HUES64 (cell line): ENCODE data around the gene TCTN3.
"Not testable (repeated sequence)": the region's sequence is repeated elsewhere in the genome, so short reads cannot be mapped to it uniquely, and the experiment has no call there.

ENCODE experiments used
- H3K27ac ChIP-seq: 2 replicates; pipeline ENCODE4 v1.7.0; 2013; ENCODE audit warnings: low read depth, low read length, inconsistent platforms
- H3K27me3 ChIP-seq: 2 replicates; pipeline ENCODE4 v1.6.1; 2013; ENCODE audit warnings: mild to moderate bottlenecking, low read length; ENCODE audit not compliant: insufficient read depth
- H3K36me3 ChIP-seq: 2 replicates; pipeline ENCODE4 v1.6.1; 2013; ENCODE audit warnings: mild to moderate bottlenecking, low read length; ENCODE audit not compliant: insufficient read depth
- H3K4me1 ChIP-seq: 2 replicates; pipeline ENCODE4 v1.6.1; 2013; ENCODE audit warnings: mild to moderate bottlenecking, low read length, moderate library complexity; ENCODE audit not compliant: insufficient read depth
- H3K4me3 ChIP-seq: 2 replicates; pipeline ENCODE4 v1.5.1; 2013; ENCODE audit warnings: mild to moderate bottlenecking, low read length, moderate library complexity
- H3K9ac ChIP-seq: 2 replicates; pipeline ENCODE4 v1.6.1; 2013; ENCODE audit warnings: mild to moderate bottlenecking, low read depth, low read length
- H3K9me3 ChIP-seq: 2 replicates; pipeline ENCODE4 v1.6.1; 2013; ENCODE audit warnings: low read depth, low read length; ENCODE audit not compliant: insufficient read depth
- WGBS: fragments of 150-250, 120-280 bp; methylation state at CpG from one replicate; pipeline ENCODE4 v1.1.7; 2013; ENCODE audit warnings: missing lambda C conversion rate; 5-methylcytosine and 5-hydroxymethylcytosine counted together

The TCTN3 gene

GRCh38 chr10:95626500-95626899 lies 67.2 kb downstream of the TCTN3 start:
- Histone ChIP-seq H3K36me3 (peaks cover 93% of the 10 kb centered on the region), H3K27ac (no peak overlapping the region), H3K9me3 (no peaks in the 10 kb centered on the region), H3K9ac (no peak overlapping the region), H3K27me3 (no peaks in the 10 kb centered on the region), H3K4me3 (no peak overlapping the region), H3K4me1 (no peaks in the 10 kb centered on the region)
- 95% methylated on average over 4 of the region's 4 CpGs for WGBS

- H3K36me3 ChIP-seq, result peaks cover 82% of the 10 kb centered on the region
- WGBS, result 93% methylated on average over 4 of the region's 5 CpGs
- H3K4me3 ChIP-seq, H3K4me1 ChIP-seq, H3K27ac ChIP-seq, H3K9ac ChIP-seq, H3K27me3 ChIP-seq, H3K9me3 ChIP-seq: not testable (repeated sequence)
Measured at GRCh38 chr10:95620415-95620814, 73.3 kb downstream of the TCTN3 start.

- Histone ChIP-seq H3K36me3 (peaks cover 84% of the 10 kb centered on the region), H3K27me3 (no peaks in the 10 kb centered on the region), H3K27ac (no peak overlapping the region), H3K4me1 (no peaks in the 10 kb centered on the region), H3K9ac (no peak overlapping the region), H3K4me3 (no peak overlapping the region), H3K9me3 (no peaks in the 10 kb centered on the region)
- WGBS, result 98% methylated on average over 4 of the region's 4 CpGs
Measured at GRCh38 chr10:95618101-95618500, 75.6 kb downstream of the TCTN3 start.

- H3K4me1 ChIP-seq, result no peaks in the 10 kb centered on the region
- 97% methylated on average over 4 of the region's 4 CpGs for WGBS
- H3K36me3 ChIP-seq, result peaks cover 87% of the 10 kb centered on the region
- H3K9me3 ChIP-seq, result no peaks in the 10 kb centered on the region
- no peak overlapping the region for H3K9ac ChIP-seq
- no peaks in the 10 kb centered on the region for H3K27me3 ChIP-seq
- no peak overlapping the region for H3K4me3 ChIP-seq
- H3K27ac ChIP-seq, result no peak overlapping the region
Measured at GRCh38 chr10:95616446-95616845, 77.3 kb downstream of the TCTN3 start.
